ENCODE measurements around the gene PRPF40A. TPM values are rescaled to one million over a fixed set of nuclear protein-coding genes. Genes with fewer than 3 reads are reported as not detected.

Gene PRPF40A
- total and polyA plus RNA-seq, 2 of the 13 experiments (the other 11 are each of a cell fraction or from before 2014, with no cell fraction given) = 146 to 207 TPM

DNA sequence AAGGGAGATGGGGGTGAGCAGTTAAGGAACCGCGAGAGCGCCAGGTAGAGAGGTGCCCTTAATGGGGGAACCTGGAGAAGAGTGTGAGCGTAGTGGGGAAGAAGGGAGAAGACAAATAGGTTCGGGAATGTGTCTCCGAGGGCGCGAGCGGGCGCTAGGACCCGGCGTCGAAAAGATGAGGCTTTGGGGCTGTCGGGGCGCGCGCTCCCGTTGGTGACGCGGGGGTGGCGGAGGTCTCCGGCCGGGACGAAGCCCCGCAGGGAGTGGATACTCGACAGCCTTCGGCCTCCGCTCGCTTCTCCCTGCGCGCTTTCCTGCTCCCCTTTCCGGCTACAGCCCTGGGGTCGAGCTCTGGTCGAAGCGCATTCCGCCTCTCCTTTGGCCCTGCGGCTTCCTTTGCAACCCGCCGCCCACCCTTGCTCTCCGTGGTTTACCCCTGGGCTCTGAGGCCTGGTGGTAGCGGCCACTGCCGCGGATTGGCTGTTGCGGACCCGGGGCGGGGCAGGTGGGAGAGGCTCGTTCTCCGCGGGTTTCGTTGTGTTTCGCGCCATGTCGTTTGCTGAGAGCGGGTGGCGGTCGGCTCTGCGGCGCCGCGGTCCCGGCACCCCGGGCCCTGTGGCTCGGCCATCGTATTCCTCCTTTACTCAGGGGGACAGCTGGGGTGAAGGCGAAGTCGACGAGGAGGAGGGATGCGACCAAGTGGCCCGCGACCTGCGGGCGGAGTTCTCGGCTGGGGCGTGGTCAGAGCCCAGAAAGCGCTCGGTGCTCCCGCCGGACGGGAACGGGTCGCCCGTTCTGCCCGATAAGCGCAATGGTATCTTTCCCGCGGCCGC is 1.0 kb upstream of the PRPF40A start, which contains the start of gene ARL6IP6 (continued):
- TF ChIP-seq, protein P1, sequence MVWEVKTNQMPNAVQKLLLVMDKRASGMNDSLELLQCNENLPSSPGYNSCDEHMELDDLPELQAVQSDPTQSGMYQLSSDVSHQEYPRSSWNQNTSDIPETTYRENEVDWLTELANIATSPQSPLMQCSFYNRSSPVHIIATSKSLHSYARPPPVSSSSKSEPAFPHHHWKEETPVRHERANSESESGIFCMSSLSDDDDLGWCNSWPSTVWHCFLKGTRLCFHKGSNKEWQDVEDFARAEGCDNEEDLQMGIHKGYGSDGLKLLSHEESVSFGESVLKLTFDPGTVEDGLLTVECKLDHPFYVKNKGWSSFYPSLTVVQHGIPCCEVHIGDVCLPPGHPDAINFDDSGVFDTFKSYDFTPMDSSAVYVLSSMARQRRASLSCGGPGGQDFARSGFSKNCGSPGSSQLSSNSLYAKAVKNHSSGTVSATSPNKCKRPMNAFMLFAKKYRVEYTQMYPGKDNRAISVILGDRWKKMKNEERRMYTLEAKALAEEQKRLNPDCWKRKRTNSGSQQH (CRISPR knock-in tag; IDR thresholded peaks at IDR 0.05; ENCODE audit: low read depth) = 0 out of 2 replicates have a peak, but pooled peaks have one; percentile 40
- TF ChIP-seq AKAP8 (CRISPR knock-in tag; IDR thresholded peaks at IDR 0.05) = peak; percentile 94
- TF ChIP-seq ZNF737 (CRISPR knock-in tag; IDR thresholded peaks at IDR 0.05; ENCODE audit: borderline replicate concordance) = no peak; the same call in 1 of the 2 replicates
- TF ChIP-seq SNRNP70 (IDR thresholded peaks at IDR 0.05; ENCODE audit: low read depth, low read length) = no peak
- peak; percentile 89; the same call in 1 of the 2 replicates for TF ChIP-seq ZNF354B (CRISPR knock-in tag; IDR thresholded peaks at IDR 0.05)
- no peak for TF ChIP-seq ZBTB1 (CRISPR knock-in tag; IDR thresholded peaks at IDR 0.05; ENCODE audit: borderline replicate concordance)
- TF ChIP-seq, protein P2, sequence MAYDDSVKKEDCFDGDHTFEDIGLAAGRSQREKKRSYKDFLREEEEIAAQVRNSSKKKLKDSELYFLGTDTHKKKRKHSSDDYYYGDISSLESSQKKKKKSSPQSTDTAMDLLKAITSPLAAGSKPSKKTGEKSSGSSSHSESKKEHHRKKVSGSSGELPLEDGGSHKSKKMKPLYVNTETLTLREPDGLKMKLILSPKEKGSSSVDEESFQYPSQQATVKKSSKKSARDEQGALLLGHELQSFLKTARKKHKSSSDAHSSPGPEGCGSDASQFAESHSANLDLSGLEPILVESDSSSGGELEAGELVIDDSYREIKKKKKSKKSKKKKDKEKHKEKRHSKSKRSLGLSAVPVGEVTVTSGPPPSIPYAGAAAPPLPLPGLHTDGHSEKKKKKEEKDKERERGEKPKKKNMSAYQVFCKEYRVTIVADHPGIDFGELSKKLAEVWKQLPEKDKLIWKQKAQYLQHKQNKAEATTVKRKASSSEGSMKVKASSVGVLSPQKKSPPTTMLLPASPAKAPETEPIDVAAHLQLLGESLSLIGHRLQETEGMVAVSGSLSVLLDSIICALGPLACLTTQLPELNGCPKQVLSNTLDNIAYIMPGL (CRISPR knock-in tag; IDR thresholded peaks at IDR 0.05; ENCODE audit: borderline replicate concordance in 1 of 2, low read depth in 1 of 2) = peak; percentile 42 to 78; a peak in 3 of 4 replicates
- TF ChIP-seq, protein P3, sequence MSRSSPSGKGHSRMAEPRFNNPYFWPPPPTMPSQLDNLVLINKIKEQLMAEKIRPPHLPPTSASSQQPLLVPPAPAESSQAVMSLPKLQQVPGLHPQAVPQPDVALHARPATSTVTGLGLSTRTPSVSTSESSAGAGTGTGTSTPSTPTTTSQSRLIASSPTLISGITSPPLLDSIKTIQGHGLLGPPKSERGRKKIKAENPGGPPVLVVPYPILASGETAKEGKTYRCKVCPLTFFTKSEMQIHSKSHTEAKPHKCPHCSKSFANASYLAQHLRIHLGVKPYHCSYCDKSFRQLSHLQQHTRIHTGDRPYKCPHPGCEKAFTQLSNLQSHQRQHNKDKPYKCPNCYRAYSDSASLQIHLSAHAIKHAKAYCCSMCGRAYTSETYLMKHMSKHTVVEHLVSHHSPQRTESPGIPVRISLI (CRISPR knock-in tag; IDR thresholded peaks at IDR 0.05; ENCODE audit: borderline replicate concordance) = 0 out of 2 replicates have a peak, but pooled peaks have one; percentile 23
- peak; percentile 91 for TF ChIP-seq POLR2G (IDR thresholded peaks at IDR 0.05; ENCODE audit: low read depth, low read length)
- TF ChIP-seq ZNF616 (CRISPR knock-in tag; IDR thresholded peaks at IDR 0.05; ENCODE audit: low read depth) = 0 out of 2 replicates have a peak, but pooled peaks have one; percentile 60
- TF ChIP-seq ZNF430 (CRISPR knock-in tag; IDR thresholded peaks at IDR 0.05) = peak; percentile 87
- TF ChIP-seq FLYWCH1 (CRISPR knock-in tag; IDR thresholded peaks at IDR 0.05) = no peak
- no peak for TF ChIP-seq NFE2L2 (IDR thresholded peaks at IDR 0.05; ENCODE audit: low read length)
- TF ChIP-seq, protein P4, sequence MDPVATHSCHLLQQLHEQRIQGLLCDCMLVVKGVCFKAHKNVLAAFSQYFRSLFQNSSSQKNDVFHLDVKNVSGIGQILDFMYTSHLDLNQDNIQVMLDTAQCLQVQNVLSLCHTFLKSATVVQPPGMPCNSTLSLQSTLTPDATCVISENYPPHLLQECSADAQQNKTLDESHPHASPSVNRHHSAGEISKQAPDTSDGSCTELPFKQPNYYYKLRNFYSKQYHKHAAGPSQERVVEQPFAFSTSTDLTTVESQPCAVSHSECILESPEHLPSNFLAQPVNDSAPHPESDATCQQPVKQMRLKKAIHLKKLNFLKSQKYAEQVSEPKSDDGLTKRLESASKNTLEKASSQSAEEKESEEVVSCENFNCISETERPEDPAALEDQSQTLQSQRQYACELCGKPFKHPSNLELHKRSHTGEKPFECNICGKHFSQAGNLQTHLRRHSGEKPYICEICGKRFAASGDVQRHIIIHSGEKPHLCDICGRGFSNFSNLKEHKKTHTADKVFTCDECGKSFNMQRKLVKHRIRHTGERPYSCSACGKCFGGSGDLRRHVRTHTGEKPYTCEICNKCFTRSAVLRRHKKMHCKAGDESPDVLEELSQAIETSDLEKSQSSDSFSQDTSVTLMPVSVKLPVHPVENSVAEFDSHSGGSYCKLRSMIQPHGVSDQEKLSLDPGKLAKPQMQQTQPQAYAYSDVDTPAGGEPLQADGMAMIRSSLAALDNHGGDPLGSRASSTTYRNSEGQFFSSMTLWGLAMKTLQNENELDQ (CRISPR knock-in tag; IDR thresholded peaks at IDR 0.05; ENCODE audit: borderline replicate concordance) = no peak
- no peak for TF ChIP-seq SYNCRIP (IDR thresholded peaks at IDR 0.05; ENCODE audit: insufficient read depth, low read depth, low read length)
- no peak for TF ChIP-seq TBP (CRISPR knock-in tag; IDR thresholded peaks at IDR 0.05)
- TF ChIP-seq KLF12 (CRISPR knock-in tag; IDR thresholded peaks at IDR 0.05; ENCODE audit: borderline replicate concordance) = peak; percentile 84; the same call in 1 of the 2 replicates
- TF ChIP-seq, protein P5, sequence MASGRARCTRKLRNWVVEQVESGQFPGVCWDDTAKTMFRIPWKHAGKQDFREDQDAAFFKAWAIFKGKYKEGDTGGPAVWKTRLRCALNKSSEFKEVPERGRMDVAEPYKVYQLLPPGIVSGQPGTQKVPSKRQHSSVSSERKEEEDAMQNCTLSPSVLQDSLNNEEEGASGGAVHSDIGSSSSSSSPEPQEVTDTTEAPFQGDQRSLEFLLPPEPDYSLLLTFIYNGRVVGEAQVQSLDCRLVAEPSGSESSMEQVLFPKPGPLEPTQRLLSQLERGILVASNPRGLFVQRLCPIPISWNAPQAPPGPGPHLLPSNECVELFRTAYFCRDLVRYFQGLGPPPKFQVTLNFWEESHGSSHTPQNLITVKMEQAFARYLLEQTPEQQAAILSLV (CRISPR knock-in tag; IDR thresholded peaks at IDR 0.05; ENCODE audit: borderline replicate concordance) = peak; percentile 75; the same call in 1 of the 2 replicates
- peak; percentile 95 for TF ChIP-seq BHLHE40 (IDR thresholded peaks at IDR 0.05; ENCODE audit: low read length)
- peak; percentile 80; the same call in 1 of the 2 replicates for TF ChIP-seq RFXAP (CRISPR knock-in tag; IDR thresholded peaks at IDR 0.05; ENCODE audit: borderline replicate concordance)

All from HepG2 (cell line).